DLD1 (cell line): Measurements from ENCODE around the gene DPYD.

Experiments used
- in situ Hi-C: cut with HindIII; loops from 2 replicates; pipeline ENCODE4 v1.10.0; 2017; ENCODE audit warnings: low sequenced_read_pairs

Gene DPYD

DNA sequence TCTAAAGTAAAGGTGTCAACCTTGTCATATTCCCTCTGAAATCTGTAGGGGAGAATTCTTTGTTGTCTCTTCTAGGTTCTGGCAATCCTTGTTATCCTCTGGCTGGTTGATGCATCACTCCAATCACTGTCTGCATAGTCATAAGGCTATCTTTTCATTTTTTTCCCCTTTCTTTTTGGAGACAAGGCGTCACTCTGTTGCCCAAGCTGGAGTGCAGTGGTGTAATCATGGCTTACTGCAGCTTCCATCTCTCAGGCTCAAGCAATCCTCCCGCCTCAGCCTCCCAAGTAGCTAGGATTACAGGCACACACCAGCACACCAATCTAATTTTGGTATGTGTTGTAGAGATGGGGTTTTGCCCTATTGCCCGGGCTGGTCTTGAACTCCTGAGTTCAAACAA lies 12.9 kb downstream of the DPYD start:
- in situ Hi-C loops, result no loop called here

DNA sequence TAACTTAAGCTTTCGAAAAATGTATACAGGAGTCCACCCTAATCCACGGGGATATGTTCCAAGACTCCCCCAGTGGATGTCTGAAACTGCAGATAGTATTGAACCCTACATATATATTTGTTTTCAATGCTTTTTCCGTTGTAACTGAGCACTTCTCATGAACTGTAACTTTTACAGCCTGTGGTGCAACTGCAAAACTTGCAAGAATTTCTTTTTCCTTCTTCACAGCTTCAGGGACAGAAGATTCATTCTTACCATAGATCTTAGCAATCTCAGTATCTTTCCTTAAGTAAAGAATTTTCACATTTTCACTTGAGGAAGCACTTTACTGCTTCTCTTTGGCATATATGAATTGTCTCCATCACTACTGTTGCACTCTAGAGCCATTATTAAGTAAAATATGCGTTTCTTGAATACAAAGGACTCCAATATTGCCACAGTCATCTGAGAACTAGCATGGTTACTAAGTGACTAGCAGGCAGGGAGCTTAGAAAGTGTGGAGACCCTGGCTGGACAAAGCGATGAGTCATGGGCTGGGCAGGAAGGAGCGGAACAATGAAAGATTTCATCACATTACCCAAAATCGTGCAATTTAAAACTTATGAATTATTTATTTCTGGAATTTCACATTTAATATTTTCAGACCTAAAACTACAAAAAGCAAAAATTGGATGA lies 14.1 kb downstream of the DPYD start:
- in situ Hi-C loops, result no loop called here

DNA sequence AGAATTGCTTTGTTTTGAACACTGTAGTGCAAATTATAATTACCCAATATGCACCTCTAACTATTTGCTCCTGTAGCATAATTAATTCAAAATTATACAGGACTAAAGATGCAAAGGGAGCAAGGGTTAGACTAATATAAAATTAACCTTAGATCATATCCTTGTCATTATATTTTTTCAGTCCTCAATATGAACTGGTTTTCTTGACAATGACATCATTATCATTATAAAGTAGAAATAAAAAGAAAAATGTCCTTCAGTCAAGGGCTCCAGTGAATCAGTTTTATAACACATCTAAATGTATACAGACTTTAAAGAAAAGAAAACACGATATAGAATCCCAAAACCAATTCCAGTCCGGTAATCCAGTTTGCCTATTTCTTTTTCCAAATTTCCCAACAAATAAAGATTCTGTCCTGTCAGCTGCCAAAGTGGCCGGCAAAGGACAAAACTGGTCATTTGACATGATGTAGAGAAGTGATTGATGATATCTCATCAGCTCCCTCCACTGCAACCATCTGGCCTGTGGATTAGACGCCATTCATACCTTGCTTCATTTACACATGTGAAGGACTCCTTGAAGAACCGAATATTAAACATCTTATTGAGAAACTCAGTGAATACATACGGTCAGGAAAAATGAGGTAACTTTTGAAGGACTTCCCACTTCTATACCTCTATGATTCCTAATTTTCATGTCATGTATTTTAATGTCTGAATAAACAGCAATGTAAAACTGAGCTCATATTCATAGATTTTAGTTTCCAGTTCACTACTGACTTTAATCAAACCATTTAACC lies 15.5 kb downstream of the DPYD start:
- in situ Hi-C loops, result no loop called here

DNA sequence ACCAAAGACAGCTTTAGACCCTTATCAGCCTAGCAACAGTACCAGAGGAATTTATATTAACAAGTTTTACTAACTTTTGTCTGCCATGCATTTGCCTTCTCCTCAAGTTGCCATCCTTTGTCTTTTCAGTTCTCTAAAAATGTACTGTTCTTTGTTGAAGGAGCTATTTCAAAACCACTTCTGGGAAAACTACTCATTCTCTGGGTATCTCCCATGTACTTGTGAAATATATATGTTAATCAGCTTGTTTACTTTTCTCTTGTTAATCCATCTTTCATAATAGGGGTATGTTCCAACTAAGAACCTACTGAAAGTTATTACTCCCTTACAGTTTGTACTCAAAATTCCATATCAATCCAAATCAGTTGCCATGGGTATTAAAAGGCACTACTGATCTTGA lies 16.3 kb downstream of the DPYD start:
- in situ Hi-C loops, result no loop called here

DNA sequence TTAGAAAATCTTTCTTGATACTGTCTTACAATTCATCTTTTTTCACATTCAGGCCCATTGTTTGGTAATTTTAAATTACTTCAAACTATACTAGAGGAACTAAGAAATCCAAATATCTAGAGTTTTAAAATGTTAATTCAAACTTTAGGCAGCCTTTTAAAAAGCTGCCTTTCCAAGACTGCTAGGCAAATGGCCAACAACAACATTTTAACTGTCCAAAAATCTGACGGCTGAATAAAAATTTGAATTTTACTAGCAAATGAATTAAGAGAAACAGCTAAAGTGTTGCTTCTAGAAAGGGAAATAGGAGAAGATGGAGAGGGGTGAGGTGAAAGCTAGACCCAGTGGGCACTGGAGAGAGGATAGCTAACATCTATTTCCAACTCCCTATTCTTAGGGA lies 17.2 kb downstream of the DPYD start:
- in situ Hi-C loops, result no loop called here

DNA sequence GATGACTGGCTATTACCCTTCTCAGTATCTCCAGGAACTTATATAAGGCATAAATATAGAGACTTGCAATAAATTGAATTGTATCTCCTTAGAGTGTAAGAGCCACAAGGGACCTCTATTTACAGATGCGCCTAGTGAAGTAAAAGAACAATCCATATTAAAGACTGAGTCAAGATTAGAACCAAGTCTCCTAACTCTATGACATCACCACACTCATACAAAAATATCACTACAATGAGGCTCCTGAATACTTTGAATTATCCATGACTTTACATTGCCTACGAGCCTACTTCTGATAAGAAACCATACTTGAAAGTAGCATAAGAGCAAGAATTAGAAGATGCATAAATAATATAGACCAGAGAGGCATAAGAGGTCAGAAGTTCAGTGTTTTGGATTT lies 18.8 kb downstream of the DPYD start:
- in situ Hi-C loops, result no loop called here

DNA sequence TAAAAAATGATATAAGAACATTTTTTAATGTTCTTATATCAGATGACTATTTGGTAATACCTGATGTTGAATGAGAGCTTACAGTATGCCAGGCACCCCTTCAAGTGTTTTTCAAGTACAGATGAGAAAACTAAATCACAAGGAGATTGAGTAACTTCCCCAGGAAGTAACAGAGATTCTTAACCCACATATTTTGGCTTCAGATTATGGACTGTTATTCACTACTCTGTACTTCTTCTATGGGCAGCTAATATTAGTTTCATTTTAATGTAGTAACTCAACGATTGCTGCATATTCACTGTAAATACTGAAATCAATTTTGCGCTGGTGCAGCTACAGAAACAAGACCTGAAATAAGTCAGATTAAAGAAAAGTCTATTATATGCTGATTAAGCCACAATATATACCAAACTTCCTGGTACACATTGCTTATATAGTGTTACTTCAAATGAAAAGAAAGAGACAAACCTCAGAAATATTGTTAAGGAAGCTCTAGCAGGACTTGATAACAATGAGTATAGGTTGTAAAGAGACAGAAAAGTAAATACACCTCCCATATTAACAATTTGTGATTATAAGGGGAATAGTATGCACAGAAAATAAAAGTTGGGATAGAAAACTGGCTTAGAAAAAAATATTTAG lies 19.7 kb downstream of the DPYD start:
- in situ Hi-C loops, result no loop called here

DNA sequence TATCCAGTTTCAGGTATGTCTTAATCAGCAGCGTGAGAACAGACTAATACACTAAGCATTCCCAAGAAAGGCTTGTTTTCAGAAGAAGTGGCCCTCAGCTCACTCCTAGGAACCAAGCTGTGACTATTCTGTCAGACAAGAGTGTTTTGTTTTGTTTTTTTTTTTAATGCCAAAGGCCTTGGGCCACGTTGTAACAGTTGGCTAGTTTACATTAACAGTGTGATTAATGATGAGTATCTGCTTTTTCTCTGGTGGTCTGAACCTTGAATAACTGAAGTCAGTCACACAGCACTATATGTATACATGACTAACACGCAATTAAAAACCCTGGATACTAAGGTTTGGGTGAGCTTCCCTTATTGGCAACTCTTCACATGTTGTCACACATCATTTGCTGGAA lies 21.9 kb downstream of the DPYD start:
- in situ Hi-C loops, result no loop called here

DNA sequence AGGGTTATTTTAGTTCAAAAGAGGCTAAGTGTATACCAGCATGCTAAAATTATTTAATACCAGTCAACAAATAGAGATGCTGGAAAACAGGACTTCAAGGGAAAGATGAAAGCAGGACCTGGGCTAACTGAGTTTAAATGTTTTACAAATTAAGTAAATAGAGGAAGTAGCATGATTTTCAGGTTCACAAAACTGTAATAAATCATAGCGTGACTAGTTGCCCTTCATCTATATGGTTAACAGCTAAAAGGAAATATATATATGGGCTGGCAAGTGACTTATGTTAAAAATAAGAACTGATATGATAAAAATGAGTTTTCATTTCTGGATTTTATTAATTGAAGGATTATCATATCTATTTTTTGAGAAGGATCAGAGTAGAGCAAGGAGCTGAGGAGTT lies 25.6 kb downstream of the DPYD start:
- in situ Hi-C loops, result no loop called here

DNA sequence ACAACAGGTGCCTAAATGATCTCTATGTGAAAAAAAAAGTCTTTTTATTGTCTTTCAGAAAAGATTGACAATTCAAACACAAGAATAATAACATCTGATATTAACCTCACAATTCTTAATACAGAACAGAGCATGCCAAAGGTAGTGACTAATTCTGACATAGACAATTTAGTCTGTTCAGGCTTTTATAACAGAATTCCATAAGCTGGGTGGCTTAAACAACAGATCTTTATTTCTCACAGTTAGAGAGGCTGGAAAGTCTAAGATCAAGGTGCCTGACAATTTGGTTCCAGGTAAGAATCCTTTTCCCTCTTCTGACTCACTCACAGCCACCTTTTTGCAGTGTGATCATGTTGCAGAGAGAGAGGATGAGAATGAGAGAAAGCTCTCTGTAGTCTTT lies 27.0 kb downstream of the DPYD start:
- in situ Hi-C loops, result no loop called here

DNA sequence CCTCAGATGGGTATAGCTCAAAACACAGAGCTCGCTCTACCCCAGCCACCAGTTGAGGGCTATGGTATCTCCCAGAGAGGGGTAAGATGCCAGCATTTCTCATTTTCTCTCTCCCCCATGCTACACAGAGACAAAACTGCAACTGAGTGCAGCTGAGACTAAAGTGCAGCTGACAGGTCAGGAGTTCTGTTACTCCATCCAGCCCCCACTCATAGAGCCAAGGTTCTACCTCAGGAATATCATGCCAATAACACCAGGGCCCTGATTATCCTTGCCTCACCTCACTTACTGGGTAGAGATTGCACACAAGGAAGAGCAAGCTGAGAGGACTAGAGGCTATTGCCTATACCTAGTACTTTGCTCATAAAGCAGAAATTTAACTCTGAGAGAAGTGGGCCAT lies 34.6 kb downstream of the DPYD start:
- in situ Hi-C loops, result no loop called here

DNA sequence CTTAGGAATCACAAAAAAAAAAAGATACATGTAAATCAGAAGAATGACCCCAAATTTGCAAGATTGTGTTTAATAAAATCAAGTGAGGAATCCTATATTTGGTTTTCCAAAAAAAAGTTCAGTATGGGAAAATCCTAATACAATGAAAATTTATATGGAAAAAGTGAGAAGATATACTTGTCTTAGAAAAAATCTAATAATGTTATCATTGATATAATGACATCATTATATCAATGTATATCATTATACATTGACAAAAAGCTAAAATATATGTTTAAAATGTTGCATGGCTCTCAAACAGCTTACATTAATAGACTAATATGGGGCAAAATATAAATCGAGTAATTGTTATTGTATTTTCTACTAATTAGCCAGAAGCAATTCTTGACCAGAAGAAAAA lies 37.0 kb downstream of the DPYD start:
- in situ Hi-C loops, result no loop called here

DNA sequence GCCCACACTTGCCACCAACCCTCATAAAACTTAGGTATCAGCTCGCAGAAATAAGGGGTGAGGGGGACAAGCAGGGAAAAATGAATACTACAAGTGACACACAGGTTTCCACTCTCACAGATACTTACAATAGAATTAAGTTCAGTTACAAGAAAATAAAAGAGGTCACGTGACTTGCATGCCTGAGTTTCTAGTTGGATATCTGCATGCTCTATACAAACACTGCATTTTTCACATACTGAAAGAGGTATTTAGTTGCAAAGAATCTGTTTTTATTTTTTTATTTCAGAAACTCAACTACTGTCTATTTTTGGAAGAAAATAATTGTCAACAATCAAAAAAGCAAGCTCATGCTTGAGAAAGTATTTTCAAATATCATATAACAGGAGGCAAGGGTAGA lies 43.5 kb downstream of the DPYD start:
- in situ Hi-C loops, result no loop called here

DNA sequence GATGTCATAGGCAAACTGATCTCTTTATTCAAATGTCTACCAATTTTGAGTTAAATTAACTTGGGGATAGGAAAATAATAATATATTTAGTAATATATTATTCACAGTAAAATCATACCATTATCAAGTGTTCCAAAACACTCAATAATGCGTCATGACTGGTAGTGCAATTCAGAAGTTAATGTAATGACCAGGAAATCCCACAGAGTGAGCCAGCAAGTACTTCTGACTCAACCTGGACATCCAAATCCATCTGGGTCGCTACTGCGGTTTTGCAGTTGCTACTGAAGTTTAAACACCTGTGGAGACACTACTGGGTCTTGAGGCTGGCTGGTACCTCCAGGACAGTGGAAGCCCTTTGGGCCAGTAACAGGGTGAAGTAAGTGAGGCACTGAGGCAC lies 44.8 kb downstream of the DPYD start:
- in situ Hi-C loops, result no loop called here

DNA sequence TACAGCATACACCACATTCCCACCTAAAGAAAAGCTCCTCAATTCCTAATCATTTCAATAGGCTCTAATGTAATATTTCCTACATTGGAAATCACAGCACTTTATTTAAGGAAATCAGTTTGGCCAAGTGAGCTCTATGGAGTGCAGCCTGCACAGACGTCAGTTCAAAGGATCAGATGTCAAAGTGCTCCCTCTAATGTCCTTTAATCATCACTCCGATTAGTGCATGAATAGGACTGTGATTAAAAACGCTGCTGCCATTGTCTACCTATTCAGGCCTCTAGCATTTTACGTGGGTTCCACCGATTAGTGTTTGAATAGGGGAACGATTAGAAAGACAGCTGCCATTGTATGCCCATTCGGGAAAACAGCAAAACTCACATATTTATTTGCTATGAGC lies 50.2 kb downstream of the DPYD start:
- in situ Hi-C loops, result no loop called here

DNA sequence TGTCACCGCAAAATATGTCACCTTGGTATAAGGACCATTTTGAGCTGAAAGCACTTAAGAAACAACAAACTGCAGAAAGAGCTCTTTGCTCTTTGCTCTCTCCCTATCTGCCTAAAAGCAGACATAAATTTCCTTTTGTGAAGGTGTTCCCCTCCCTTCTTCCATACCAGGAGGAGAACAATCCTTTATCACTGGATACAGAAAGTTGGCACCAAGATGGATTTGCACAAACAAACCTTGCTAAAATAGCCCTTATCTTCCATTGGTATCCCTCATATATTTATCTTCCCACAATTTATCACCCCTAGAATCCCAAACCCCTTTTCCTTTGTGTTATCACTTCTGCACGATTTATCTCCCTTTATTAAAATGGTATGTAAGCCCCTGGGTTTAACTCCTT lies 51.4 kb downstream of the DPYD start:
- in situ Hi-C loops, result no loop called here

DNA sequence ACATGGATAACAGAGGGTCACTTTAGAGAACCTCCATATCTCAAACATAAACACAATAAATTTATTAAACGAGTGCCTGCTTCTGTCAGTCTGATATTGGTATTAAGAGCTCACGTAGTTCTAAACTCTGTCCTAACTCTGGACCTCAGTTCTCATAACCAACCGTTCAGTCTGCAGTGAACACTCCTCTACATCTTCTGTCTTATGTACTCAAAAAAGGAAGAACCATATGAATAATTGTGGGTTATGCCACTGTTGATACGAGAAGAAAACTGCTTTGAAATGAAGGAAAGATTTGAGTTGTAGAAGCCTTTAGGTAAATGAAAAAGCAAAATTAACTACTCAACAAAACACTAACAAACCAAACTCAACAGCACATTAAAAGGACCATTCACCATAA lies 53.7 kb downstream of the DPYD start:
- in situ Hi-C loops, result no loop called here

DNA sequence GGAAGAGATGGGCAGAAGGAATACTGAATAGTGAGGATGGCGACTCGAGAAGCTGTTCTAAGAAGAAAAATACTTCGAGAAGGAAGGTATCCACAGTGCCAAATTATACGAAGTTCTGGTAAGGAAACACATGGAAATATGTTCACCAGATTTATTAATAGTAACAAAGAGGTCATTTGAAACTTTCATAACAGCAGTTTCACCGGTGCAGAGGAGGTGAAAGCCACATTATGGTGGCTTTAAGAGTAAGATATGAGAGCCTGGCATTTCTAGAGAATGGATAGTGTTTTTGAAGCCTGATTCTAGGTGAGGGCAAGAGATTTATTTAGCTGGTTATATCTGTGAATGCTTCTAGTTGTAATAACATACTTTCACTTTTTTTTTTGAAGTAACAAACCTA lies 56.2 kb downstream of the DPYD start:
- in situ Hi-C loops, result no loop called here

DNA sequence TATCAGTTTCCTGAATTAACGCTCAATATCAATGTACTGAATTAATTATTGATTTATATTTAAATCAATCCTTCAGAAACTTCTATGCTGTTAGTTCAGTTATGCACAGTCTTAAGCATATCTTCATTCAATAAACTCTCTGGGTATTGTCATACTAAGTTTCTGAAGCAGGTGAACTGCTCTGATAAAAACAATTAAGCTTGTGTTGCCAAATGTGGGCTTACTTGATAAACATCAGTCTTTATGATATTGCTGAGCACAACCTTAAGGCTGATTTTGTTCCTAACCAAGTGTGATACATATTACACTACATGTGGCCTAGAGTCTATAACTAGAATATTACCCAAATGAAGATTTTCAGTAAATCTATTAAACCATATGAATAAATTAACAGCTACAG lies 67.6 kb downstream of the DPYD start:
- in situ Hi-C loops, result no loop called here

DNA sequence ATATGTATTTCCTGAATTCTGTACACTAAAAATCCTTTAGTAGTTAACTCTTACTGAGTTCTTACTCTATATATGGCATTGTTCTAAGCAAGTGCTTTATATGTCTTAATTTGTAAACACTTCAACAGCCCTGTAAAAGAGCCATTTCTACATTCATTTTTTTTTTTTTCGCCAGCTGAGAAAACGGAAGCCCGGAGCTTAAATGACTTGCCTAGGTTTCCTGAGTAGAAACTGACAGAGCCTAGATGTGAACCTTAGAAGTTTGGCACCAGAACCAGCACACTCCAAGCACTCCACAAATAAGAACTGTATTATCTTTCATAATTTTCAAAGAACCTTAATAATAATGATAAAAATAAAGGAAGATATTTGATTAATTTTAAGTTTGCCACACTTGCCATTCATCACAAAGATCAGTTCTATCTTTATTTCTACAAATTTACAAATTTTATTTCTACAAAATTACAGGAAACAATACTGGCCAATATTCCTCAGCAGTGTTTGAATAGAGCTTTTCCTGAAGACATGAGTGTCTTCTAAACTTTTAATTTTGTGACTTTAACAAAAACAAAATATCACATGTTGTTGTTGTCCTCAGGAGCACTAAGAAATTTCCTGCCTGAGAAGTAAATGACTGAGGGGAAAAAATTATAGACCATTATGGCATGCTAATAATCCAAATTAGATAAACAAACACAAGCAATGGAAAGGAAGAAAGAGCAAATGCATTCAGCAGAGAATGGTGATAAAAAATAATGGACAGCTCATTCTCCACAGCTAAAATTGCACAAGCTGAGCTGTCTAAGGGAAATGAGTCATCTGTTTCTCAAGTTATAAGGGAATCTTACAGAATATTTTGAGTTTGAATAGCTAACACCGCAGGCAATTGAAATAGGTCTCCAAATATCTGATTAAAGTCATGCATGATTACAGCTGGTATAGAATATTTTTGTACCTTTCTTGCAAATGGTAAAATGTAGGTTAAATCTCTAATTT lies 71.2 kb downstream of the DPYD start:
- in situ Hi-C loops, result no loop called here

DNA sequence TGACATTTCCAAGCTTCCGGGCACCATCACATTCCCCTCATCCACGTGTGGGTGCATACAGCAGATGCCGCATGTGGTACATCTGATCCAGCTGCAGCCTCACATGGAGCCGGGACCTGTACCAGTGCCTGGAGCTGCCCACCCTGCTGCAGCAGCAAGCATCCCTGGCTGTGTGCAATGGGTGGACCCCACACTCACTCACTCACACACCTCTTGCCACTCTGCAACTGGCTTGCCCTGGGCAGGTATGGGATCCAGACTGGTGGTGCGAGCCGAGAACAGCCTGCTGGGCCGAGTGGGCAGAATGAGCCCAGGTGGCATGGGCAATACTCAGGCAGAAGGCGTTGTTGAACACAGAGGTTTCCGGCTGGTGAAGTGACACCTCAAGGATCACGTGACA lies 75.0 kb downstream of the DPYD start:
- in situ Hi-C loops, result no loop called here
